BJ (cell line): Measurements from ENCODE around the gene MSANTD3. TPM values are rescaled to one million over a fixed set of nuclear protein-coding genes. Genes with fewer than 3 reads are reported as not detected.

Source experiments
- CTCF ChIA-PET: fragments of 350-600 bp; formaldehyde crosslinking; extraction: SDS; loops from one replicate; lab custom pipeline; 2021; ENCODE audit warnings: antibody characterized with exemption, inconsistent platforms; lab: Yijun Ruan, JAX
- POLR2A ChIA-PET: fragments of 300-600 bp; sonication (Branson Sonifier 250); formaldehyde crosslinking; extraction: SDS; loops from one replicate; lab custom pipeline; 2021; ENCODE audit warnings: antibody characterized with exemption; lab: Charles Lee
- DNase-seq: peaks from one replicate; pipeline ENCODE4 v3.0.0-alpha.2; 2011; ENCODE audit warnings: low read depth
- H3K27me3 ChIP-seq: 2 replicates; pipeline ENCODE4 v1.6.0; 2011; ENCODE audit warnings: low read length; ENCODE audit not compliant: control insufficient read depth, insufficient read depth
- H3K36me3 ChIP-seq: 2 replicates; pipeline ENCODE4 v1.5.1; 2011; ENCODE audit warnings: low read length; ENCODE audit not compliant: control insufficient read depth, insufficient read depth
- H3K4me3 ChIP-seq: 2 replicates; pipeline ENCODE4 v1.5.1; 2011; ENCODE audit warnings: low read depth, mild to moderate bottlenecking, control low read depth, low read length
- polyA plus RNA-seq: library from polyadenylated mRNA; depleted of rRNA; stranded (reverse); fragments of >200 nt; gene quantifications from 2 replicates; pipeline ENCODE4 v1.2.3, GENCODE V29; 2011
- TF ChIP-seq, protein P1 (sequence below): IDR thresholded peaks from 2 replicates; pipeline ENCODE4 v1.5.1; 2011; ENCODE audit warnings: low read depth, mild to moderate bottlenecking, control low read depth, inconsistent platforms, low read length, moderate library complexity; ENCODE audit not compliant: insufficient read depth

Gene MSANTD3
- polyA plus RNA-seq, 1 experiment, result 34.5 TPM

DNA sequence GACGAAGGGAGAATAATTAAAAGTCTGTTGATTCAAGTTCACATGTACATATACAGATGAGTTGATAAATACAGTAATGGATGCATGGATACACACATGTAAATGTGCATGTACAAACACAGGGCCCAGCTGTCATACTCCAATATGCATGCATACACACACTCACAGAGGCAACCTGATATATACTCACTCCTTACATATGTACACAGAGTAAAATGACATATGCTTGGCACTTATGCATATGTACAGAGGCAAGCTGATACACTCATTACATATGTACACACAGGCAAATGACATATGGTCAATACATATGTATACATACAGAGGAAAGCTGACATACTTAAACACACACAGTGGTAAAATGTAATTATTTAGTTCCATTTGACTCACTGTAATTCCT is 38.8 kb downstream of the MSANTD3 start:
- no peak for DNase-seq
- CTCF ChIA-PET, result interaction anchor here (0.8 to 1.2 kb wide), 3 partner anchors 9 to 130 kb away, joined by 3 to 4 read pairs (median 3); partner anchors contain the start of gene TEX10
- Histone ChIP-seq H3K36me3 (no peaks in the 10 kb centered on the region), H3K4me3 (no peak overlapping the region), H3K27me3 (no peaks in the 10 kb centered on the region)
- POLR2A ChIA-PET, result no interaction called here
- TF ChIP-seq, protein P1, sequence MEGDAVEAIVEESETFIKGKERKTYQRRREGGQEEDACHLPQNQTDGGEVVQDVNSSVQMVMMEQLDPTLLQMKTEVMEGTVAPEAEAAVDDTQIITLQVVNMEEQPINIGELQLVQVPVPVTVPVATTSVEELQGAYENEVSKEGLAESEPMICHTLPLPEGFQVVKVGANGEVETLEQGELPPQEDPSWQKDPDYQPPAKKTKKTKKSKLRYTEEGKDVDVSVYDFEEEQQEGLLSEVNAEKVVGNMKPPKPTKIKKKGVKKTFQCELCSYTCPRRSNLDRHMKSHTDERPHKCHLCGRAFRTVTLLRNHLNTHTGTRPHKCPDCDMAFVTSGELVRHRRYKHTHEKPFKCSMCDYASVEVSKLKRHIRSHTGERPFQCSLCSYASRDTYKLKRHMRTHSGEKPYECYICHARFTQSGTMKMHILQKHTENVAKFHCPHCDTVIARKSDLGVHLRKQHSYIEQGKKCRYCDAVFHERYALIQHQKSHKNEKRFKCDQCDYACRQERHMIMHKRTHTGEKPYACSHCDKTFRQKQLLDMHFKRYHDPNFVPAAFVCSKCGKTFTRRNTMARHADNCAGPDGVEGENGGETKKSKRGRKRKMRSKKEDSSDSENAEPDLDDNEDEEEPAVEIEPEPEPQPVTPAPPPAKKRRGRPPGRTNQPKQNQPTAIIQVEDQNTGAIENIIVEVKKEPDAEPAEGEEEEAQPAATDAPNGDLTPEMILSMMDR, result no peak

DNA sequence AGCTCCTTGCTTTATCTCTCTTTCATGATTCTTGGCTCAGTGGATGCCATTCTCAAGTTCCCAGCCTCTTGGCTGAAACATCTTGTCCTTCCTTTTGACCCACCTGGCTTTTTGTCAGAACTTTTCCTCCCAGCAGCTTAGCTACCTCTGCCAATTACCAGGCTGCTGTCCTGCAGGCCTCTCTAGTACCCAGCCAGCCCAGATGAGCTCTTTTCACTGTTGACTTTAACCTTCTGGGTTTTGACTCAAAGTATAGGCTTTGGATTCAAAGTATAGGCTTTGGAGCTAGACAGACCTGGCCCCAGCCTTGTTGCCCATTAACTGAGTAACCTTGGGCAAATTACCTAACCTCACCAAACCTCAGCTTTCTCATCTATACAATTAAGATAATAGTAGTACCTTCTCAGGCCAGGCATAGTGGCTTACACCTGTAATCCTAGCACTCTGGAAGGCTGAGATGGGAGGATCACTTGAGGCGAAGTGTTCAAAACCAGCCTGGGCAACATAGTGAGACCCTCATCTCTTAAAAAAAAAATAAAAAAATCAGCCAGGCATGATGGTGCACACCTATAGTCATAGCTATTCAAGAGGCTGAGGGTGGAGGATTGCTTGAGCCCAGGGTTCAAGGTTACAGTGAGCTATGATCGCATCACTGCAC is 39.4 kb downstream of the MSANTD3 start:
- no peak overlapping the region for H3K4me3 ChIP-seq
- TF ChIP-seq, protein P1, result no peak
- H3K27me3 ChIP-seq, result no peaks in the 10 kb centered on the region
- DNase-seq, result no peak
- no peaks in the 10 kb centered on the region for H3K36me3 ChIP-seq
- POLR2A ChIA-PET, result no interaction called here
- CTCF ChIA-PET, result interaction anchor here (0.8 to 1.4 kb wide), 5 partner anchors 8 to 135 kb away, joined by 3 to 4 read pairs (median 3); partner anchors contain the start of gene TEX10

DNA sequence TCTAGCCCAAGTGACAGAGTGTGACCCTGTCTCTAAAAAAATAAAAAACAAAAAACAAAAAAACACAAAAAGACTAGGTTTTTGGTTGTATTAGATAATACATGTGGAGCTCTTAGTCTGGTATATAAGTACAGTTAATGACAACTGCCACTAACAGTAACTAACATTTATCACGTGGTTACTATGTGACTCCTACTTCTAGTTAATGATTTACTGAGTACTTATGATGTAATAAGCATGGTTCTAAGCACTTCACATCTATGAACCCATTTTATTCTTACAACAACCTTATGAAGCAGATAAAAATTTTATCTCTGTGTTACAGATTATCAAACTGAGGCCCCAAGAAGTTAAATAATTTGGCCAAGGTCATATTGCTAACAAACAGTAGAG is 39.9 kb downstream of the MSANTD3 start:
- no peak overlapping the region for H3K4me3 ChIP-seq
- no peak for DNase-seq
- ChIA-PET CTCF (interaction anchor here (1.0 to 1.4 kb wide), 3 partner anchors 9 to 135 kb away, joined by 3 to 4 read pairs (median 4); partner anchors contain the start of gene TEX10), POLR2A (no interaction called here)
- no peaks in the 10 kb centered on the region for H3K36me3 ChIP-seq
- TF ChIP-seq, protein P1, result no peak
- no peaks in the 10 kb centered on the region for H3K27me3 ChIP-seq

DNA sequence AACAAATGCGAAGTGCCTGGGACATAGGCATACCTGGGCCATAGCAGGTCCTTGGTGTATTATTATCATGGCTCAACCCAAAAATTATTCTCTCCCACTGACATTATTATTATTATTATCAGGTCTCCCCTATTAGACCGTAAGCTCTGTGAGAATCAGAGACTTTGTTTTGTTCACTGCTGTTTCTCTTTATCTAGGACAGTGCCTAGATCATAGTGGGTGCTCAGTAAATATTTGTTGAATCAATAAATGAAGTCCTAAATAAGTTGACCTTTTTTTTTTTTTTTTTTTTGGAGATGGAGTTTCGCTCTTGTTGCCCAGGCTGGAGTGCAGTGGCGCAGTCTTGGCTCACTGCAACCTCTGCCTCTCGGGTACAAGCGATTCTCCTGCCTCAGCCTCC is 41.1 kb downstream of the MSANTD3 start:
- H3K27me3 ChIP-seq, result no peaks in the 10 kb centered on the region
- TF ChIP-seq, protein P1, result no peak
- no peak for DNase-seq
- no peak overlapping the region for H3K4me3 ChIP-seq
- CTCF ChIA-PET, result no interaction called here
- POLR2A ChIA-PET, result no interaction called here
- no peaks in the 10 kb centered on the region for H3K36me3 ChIP-seq

DNA sequence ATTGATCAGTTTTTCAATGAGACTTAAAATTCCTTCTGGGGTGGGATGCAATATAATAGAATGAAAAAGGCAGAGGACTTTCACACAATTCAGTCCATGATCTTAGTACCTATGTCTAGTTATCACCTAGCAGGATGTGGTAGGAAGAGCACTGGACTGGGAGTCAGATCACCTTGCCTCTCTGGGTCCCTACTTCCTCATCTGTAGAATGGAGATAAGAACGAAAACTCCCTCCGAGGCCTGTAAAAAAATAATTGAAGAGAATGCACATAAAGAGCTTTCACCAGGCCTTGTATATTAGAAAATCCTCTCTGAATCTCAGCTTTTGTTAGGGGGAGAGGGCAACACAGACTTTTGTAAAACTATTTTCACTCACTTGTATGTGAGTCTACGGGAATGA is 45.3 kb downstream of the MSANTD3 start:
- TF ChIP-seq, protein P1, result no peak
- POLR2A ChIA-PET, result no interaction called here
- Histone ChIP-seq H3K27me3 (no peaks in the 10 kb centered on the region), H3K36me3 (no peaks in the 10 kb centered on the region), H3K4me3 (no peak overlapping the region)
- no peak for DNase-seq
- CTCF ChIA-PET, result interaction anchor here (1.3 kb wide), 1 partner anchor 15 kb away, joined by 3 read pairs; no protein-coding TSS in a partner anchor
